Vagina (tissue), 2 donors: ENCODE data around the gene GRIP2. TPM values are rescaled to one million over a fixed set of nuclear protein-coding genes. Genes with fewer than 3 reads are reported as not detected.

ENCODE experiments used
- DNase-seq, 2 donors: peaks; one replicate each; pipeline ENCODE4 v3.0.0-alpha.2; 2017; ENCODE audit errors: extremely low spot score in 2 of 2
- H3K27ac ChIP-seq: fragments of 200-600 bp; sonication (generic); one replicate; pipeline ENCODE4 v1.5.1; 2019
- H3K27me3 ChIP-seq: fragments of 200-600 bp; sonication (generic); one replicate; pipeline ENCODE4 v1.5.1; 2019
- H3K36me3 ChIP-seq, 2 donors: fragments of 200-600 bp; sonication (generic); one replicate each; pipeline ENCODE4 v1.5.1; 2017 to 2019
- H3K4me1 ChIP-seq: fragments of 200-600 bp; sonication (generic); one replicate; pipeline ENCODE4 v1.5.1; 2019
- H3K4me3 ChIP-seq, 2 donors: fragments of 200-600 bp; sonication (generic); 1 replicate in 1 of 2; 2 replicates in 1 of 2; pipeline ENCODE4 v1.5.1; 2016 to 2019
- H3K9me3 ChIP-seq: fragments of 200-600 bp; sonication (generic); one replicate; pipeline ENCODE4 v1.5.1; 2019
- CTCF ChIP-seq, 3 experiments: fragments of 450-650 bp in 2 of 3; fragments of 200-600 bp in 1 of 3; sonication (generic) in 1 of 3; IDR thresholded peaks; one replicate each; pipeline ENCODE4 v1.5.1; 2017 to 2019; ENCODE audit warnings: antibody characterized with exemption in 3 of 3, mild to moderate bottlenecking in 2 of 3, moderate library complexity in 2 of 3
- POLR2A ChIP-seq, 2 donors: fragments of 450-650 bp; IDR thresholded peaks; one replicate each; pipeline ENCODE4 v1.6.1; 2017; ENCODE audit warnings: antibody characterized with exemption in 2 of 2, mild to moderate bottlenecking in 2 of 2, moderate library complexity in 2 of 2
- POLR2AphosphoS5 ChIP-seq, 2 donors: sonication (generic); formaldehyde crosslinking; IDR thresholded peaks; one replicate each; pipeline ENCODE4 v1.9.0; 2017; ENCODE audit warnings: antibody characterized with exemption in 2 of 2, mild to moderate bottlenecking in 2 of 2, low read depth in 1 of 2; ENCODE audit not compliant: insufficient read depth in 1 of 2
- intact Hi-C: fragments of 100-400 bp; cut with DNase I; formaldehyde crosslinking; loops from one replicate; pipeline ENCODE4 v1.15.1; 2023
- total RNA-seq: library from RNA; depleted of rRNA; stranded (reverse); fragments of >200 nt; gene quantifications from one replicate; pipeline ENCODE4 v1.2.3, GENCODE V29; 2016

Gene GRIP2
- total RNA-seq, 1 donor from 2014 or later, result 0.98 TPM

- intact Hi-C loops, result no loop called here
- Histone ChIP-seq H3K27me3 (no peaks in the 10 kb centered on the region), H3K27ac (no peak overlapping the region), H3K9me3 (no peaks in the 10 kb centered on the region), H3K4me1 (peaks cover 29% of the 10 kb centered on the region), H3K4me3 (no peak overlapping the region), H3K36me3 (no peaks in the 10 kb centered on the region)
- TF ChIP-seq CTCF (IDR thresholded peaks at IDR 0.05) (no peak), POLR2A (IDR thresholded peaks at IDR 0.05) (no peak), POLR2AphosphoS5 (IDR thresholded peaks at IDR 0.05; ENCODE audit: insufficient read depth in 1 of 2, low read depth in 1 of 2) (no peak)
- no peak for DNase-seq
Measured at GRCh38 chr3:14459384-14459783, 80.8 kb downstream of the GRIP2 start.

GRCh38 chr3:14458434-14459275 lies 81.5 kb downstream of the GRIP2 start:
- H3K27ac ChIP-seq, result no peak overlapping the region
- peaks cover 36% of the 10 kb centered on the region for H3K4me1 ChIP-seq

DNA sequence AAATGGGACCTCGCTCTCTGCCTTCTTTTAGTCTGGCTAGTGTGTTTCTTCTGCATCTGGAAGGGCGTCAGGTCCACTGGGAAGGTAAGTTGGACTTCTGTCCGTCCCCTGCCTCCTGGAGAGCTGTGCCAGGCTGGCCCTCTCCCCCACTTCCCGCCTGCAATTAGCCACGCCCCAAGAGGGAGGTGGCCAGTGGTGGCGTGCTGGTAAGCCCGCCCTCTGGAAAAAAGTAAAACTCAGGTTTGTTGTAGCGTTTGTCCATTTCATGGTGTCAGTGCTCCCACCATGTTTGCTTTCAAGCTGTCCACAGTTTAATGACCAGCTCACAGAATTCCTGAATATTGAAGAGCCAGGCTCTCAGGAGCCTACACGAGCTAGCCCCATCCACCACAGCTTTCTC lies 82.1 kb downstream of the GRIP2 start:
- no peak for TF ChIP-seq POLR2A (IDR thresholded peaks at IDR 0.05)
- TF ChIP-seq POLR2AphosphoS5 (IDR thresholded peaks at IDR 0.05; ENCODE audit: insufficient read depth in 1 of 2, low read depth in 1 of 2), result no peak
- no peak for TF ChIP-seq CTCF (IDR thresholded peaks at IDR 0.05)
- Histone ChIP-seq H3K27me3 (no peaks in the 10 kb centered on the region), H3K4me1 (peaks cover 42% of the 10 kb centered on the region), H3K36me3 (no peaks in the 10 kb centered on the region), H3K9me3 (no peaks in the 10 kb centered on the region), H3K27ac (no peak overlapping the region), H3K4me3 (no peak overlapping the region)
- intact Hi-C loops, result no loop called here
- DNase-seq, result no peak

More at GRCh38 chr3:14458434-14459275, 81.5 kb downstream of the GRIP2 start:
- no peaks in the 10 kb centered on the region for H3K9me3 ChIP-seq
- TF ChIP-seq CTCF (IDR thresholded peaks at IDR 0.05) (no peak), POLR2A (IDR thresholded peaks at IDR 0.05) (no peak), POLR2AphosphoS5 (IDR thresholded peaks at IDR 0.05; ENCODE audit: insufficient read depth in 1 of 2, low read depth in 1 of 2) (no peak)
- H3K4me3 ChIP-seq, result no peak overlapping the region
- intact Hi-C loops, result no loop called here
- no peaks in the 10 kb centered on the region for H3K36me3 ChIP-seq
- no peaks in the 10 kb centered on the region for H3K27me3 ChIP-seq
- DNase-seq, result no peak

GRCh38 chr3:14457481-14457880 lies 82.7 kb downstream of the GRIP2 start:
- DNase-seq, result no peak
- intact Hi-C loops, result no loop called here
- Histone ChIP-seq H3K4me3 (no peak overlapping the region), H3K27me3 (no peaks in the 10 kb centered on the region), H3K4me1 (peaks cover 45% of the 10 kb centered on the region), H3K27ac (no peak overlapping the region), H3K36me3 (no peaks in the 10 kb centered on the region), H3K9me3 (no peaks in the 10 kb centered on the region)
- TF ChIP-seq POLR2AphosphoS5 (IDR thresholded peaks at IDR 0.05; ENCODE audit: insufficient read depth in 1 of 2, low read depth in 1 of 2) (no peak), CTCF (IDR thresholded peaks at IDR 0.05) (no peak), POLR2A (IDR thresholded peaks at IDR 0.05) (no peak)

DNA sequence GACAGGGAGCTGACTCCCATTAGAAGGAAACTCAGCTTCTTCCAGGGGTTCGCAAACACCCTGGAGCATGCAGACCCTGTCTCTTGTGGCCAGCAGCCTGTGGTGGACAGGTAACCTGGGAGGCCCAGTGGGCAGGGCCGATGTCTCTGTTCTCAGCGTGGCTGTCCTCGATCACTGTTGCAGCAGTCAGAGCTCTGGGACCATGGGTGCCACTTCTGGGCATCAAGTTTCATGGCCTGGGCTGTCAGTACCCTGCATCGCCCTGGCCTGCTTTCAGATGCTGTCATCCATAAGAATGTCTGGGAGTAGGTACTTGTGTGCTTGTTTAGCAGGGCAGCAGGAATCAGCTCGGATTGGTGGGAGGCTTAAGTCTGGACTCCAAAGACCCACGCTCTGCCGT lies 83.3 kb downstream of the GRIP2 start:
- H3K4me3 ChIP-seq, result no peak overlapping the region
- H3K27ac ChIP-seq, result no peak overlapping the region
- peaks cover 49% of the 10 kb centered on the region for H3K4me1 ChIP-seq
- TF ChIP-seq CTCF (IDR thresholded peaks at IDR 0.05), result no peak
- no peak for TF ChIP-seq POLR2AphosphoS5 (IDR thresholded peaks at IDR 0.05; ENCODE audit: insufficient read depth in 1 of 2, low read depth in 1 of 2)
- TF ChIP-seq POLR2A (IDR thresholded peaks at IDR 0.05), result no peak
- no peaks in the 10 kb centered on the region for H3K9me3 ChIP-seq
- intact Hi-C loops, result no loop called here
- H3K27me3 ChIP-seq, result no peaks in the 10 kb centered on the region
- DNase-seq, result no peak
- no peaks in the 10 kb centered on the region for H3K36me3 ChIP-seq
